IMR-90 (cell line): ENCODE data around the gene ANKRD16.

Source experiments
- CEBPB ChIP-seq: IDR thresholded peaks from 2 replicates; pipeline ENCODE4 v1.6.1; 2012; ENCODE audit warnings: low read depth, low read length, improper control_type of control experiment
- POLR2A ChIP-seq: IDR thresholded peaks from 2 replicates; pipeline ENCODE4 v1.6.1; 2012; ENCODE audit warnings: mild to moderate bottlenecking, low read depth, low read length
- TF ChIP-seq, protein P1 (sequence below): conservative IDR thresholded peaks from 2 replicates; pipeline ENCODE4 v1.5.1; 2012; ENCODE audit warnings: mild to moderate bottlenecking, low read depth, low read length, improper control_type of control experiment

DNA sequence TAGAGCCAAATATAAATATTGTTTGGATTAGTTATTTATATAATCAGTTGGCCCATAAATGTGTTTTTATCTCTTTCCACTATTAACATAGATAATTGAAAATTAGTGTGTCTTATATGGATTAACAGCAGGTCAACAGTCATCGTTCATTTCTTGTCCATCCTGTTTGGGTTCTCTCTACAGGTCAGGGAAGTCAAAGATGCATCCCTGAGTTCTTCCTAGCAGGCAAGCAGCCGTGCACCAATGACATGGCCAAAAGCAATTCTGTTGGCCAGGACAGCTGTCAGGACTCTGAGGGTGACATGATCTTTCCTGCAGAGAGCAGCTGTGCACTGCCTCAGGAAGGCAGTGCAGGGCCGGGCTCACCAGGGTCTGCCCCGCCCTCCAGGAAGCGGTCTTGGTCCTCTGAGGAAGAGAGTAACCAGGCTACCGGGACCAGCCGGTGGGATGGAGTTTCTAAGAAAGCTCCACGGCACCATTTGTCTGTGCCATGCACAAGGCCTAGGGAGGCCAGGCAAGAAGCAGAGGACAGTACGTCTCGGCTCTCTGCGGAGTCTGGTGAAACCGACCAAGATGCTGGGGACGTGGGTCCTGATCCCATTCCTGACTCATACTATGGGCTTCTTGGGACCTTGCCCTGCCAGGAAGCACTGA, 16.3 kb upstream of the ANKRD16 start:
- TF ChIP-seq, protein P1, sequence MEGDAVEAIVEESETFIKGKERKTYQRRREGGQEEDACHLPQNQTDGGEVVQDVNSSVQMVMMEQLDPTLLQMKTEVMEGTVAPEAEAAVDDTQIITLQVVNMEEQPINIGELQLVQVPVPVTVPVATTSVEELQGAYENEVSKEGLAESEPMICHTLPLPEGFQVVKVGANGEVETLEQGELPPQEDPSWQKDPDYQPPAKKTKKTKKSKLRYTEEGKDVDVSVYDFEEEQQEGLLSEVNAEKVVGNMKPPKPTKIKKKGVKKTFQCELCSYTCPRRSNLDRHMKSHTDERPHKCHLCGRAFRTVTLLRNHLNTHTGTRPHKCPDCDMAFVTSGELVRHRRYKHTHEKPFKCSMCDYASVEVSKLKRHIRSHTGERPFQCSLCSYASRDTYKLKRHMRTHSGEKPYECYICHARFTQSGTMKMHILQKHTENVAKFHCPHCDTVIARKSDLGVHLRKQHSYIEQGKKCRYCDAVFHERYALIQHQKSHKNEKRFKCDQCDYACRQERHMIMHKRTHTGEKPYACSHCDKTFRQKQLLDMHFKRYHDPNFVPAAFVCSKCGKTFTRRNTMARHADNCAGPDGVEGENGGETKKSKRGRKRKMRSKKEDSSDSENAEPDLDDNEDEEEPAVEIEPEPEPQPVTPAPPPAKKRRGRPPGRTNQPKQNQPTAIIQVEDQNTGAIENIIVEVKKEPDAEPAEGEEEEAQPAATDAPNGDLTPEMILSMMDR: no peak
- TF ChIP-seq POLR2A (no peak), CEBPB (no peak)
